ENCODE data around the gene ACKR2.
A peak's percentile ranks its signal among the peaks of the same experiment; 100 is the strongest.

The ACKR2 gene

DNA sequence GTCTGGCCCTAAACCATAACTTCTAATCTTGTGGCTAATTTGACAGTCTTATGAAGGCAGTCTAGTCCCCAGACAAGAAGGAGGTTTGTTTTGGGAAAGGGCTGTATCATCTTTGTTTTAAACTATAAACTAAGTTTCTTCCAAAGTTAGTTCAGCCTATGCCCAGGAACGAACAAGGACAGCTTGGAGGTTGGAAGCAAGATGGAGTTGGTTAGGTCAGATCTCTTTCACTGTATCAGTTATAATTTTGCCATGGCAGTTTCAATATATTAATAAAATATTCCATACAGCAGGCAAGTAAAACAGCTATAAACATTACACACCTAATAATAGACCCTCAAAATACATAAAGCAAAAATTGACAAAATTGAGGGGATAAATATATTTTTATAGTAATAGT is 83.6 kb downstream of the ACKR2 start:
- DNase-seq = no peak

DNA sequence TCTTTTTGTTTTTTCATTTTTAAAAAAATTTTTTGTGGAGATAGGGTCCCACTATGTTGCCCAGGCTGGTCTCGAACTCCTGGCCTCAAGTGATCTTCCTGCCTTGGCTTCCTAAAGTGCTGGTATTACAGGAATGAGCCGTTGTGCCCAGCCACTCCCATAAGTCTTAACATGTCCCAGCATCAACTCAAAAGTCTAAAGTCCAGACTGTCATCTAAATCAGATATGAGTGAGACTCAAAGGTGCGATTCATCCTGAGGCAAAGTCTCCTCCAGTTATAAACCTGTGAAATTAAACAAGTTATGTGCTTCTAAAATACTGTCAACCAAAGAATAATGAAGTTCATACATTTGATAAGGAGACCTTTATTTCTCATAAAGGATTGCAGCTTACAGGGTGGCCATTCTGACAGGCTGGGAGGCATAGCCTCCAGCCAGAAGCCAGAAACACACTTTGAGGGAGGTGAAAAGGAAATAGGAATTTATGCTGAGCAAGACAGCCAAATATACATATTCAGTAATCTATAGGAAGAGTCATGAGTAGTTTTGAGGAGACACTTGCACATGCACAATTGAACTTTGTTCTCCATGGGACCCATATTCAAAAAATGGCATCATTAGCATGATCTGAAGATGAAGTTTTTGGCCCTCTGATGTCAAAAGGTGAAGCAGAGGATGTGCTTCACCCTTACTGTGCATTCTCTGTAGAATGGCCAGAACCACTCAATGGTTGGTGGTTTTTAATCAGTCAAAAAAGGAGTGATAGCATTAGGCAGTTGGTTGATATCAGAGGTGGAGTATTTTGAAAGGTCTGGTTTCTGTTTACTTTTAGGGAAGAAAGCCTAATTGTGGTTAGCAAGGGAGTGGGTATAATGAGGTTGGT is 85.7 kb downstream of the ACKR2 start:
- no peak for DNase-seq

DNA sequence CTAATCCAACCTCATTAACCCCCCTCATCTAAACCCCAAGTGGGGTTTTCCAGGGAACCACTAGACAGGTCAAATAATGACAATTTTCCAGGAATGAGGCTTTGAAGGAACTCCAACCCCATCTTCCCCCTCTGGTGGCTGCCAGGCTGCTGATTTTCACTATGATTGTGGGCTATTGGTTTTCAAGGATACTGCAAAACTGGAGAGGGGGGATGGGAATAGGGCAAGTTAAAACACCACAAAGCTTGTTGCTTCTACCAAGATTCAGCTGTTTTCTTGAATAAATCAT is 86.3 kb downstream of the ACKR2 start:
- no peak for DNase-seq

DNA sequence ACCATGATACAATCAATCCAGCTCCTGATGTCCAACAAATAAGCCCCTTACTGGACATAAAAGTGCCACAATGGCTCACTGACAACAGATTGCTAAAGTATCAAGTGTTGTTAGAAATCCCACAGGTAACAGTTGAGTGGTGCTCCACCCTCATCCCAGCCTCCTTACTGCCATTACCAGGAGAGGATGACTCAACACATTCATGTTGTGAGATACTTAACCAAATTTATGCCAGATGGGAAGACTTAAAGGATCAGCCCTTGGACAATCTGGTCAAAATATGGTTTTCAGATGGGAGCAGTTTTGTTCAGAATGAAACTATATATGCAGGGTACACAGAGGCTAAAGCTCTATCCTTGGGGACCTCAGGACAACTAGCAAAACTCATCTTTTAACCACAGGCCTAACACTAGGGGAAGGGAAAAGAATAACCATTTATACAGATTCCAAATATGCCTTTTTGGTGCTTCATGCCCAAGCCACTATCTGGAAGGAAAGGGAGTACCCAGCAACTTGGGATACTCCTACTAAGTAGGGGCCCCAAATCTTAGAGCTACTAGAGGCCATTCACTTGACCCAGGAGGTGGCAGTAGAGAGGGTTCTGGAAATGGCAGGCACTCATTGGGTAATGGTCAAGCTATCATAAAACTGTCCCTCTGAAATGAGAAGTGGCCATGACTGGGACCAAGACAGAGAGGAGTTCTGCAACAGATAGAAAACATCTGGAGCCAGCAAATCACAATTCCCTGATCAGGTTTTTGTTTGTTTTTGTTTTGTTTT is 89.8 kb downstream of the ACKR2 start:
- DNase-seq = peak; percentile 19

DNA sequence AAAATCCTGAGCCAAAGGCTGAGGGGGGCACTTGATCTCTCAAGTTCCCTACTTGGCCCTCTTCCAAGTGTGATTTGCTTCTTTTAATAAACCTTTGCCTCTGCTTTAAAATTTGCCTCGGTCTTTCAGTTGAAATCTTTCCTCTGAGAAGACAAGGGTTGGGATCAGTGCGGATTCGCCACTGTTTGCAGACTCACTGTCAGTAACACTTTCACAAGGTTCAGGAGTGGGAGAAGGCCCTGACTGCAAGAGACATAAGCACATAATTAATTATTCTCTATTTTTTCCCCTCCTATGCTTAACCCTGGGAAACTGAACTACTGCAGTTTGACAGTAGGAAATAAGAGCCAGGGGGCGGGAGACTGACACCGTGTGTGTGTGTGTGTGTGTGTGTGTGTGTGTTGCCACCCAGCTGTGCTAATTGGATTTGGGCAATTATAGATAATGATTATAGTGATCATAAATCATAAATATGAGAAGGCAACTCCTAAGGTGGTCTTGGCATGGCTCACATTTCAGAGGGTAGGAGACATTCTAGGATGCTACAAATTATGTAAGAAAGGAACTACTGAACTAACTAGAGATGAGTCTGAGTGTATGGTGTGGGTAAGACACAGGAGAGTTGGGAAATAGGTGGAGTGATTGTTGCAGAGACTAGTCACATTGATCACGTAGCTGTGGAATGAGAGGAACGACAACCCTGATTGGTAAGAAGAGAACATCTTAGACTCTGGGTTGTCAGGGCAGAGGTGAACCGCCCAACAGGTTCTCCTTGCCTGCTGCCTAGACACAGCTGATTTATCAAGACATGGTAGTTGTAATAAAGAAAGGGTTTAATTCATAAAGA is 91.2 kb downstream of the ACKR2 start:
- no peak for DNase-seq

DNA sequence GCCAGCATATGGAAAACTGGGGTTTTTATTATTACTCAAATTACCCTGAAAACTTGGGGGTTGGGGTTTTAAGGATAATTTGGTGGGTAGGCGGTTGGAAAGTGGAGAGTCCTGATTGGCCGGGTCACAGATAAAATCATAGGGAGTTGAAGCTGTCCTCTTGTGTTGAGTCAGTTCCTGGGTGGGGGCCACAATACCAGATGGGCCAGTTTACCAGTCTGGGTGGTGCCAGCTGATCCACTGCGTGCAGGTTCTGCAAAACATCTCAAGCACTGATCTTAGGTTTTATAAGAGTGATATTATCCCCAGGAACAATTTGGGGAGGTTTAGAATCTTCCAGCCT is 91.8 kb downstream of the ACKR2 start:
- DNase-seq = no peak

DNA sequence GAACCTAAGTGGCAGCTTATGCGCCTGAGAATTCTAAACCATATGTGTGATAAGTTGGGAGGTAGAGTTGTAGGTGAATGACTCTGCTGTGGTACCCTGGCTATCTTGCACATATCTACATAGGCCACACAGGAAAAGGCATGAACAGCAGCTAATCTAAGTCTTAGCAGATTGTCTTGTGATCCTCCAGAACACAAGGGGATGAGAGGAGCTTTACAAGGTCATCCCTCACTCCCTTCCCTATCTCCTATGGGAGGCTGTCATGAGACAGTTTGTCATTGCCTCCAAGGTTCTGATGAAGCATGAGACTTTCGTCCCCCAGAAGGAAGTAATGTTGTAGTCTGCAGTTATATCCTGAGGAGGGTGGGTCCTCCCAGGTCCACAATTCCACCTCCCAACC is 93.0 kb downstream of the ACKR2 start:
- DNase-seq = no peak

DNA sequence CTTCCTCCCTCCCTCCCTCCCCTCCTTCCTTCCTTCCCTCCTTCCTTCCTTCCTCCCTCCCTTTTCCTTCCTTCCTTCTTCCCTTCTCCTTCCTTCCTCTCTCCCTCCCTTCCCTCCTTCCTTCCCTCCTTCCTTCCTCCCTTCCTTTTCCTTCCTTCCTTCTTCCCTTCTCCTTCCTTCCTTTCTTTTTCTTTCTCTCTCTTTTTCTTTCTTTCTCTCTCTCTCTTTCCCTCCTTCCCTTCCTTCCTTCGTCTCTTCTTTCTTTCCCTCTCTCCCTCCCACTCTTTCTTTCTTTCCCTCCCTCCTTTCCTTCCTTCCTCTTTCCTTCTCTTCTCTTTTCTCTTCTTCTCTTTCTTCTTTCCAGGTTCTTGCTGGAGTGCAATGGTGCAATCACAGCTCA is 94.8 kb downstream of the ACKR2 start:
- no peak for DNase-seq

DNA sequence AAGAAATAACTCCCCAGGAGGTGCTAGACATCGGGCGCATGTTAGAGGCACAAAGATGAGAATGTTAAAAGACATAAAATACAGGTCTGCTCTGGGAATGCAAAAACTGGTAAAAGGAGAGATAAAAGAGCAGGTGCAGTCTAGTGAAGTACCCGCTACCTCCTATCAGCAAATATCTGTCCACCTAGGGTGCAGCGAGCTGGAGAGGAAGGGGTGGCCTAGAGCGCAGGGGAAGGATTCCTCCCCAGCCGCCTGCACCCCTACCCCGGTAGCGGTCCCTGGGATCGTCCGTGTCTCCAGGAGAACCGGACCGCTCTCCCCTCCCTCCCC is 96.5 kb downstream of the ACKR2 start:
- no peak for DNase-seq

DNA sequence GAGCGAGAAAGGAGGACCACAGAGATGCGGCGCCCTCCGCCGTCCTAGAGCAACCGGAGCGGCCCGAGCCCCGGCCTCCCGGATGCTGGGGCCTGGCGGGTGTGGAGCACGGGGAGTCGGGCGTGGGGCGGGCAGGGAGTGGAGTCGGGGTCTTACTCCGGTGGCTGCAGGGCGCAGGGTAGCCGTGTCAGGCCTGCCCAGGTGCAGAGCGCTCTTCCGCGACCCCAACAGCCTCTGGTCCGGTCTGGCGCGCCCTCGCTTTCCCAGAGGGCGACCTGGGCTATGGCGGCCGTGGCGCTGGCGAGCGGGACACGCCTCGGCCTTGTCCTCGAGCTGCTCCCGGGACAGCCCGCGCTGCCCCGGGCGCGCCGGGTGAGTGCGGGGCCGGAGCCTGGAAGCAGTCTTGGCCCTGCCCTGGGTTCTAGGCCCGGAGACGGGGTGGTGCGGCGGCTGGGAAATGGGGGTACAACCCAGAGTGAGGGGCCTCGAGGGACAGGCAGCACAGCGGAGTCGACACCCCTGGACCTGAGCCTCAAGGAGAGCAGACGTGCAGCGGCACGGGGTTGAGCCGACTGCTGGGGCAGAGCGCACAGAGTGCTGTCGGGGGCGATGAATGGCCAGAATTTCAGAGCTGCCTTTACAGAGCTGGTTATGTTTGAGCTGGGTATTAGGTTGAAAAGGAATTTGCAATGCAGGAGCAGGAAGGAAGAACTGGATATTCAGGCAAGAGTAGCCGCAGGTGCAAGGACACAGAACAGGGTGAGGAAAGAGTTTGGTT is 97.0 kb downstream of the ACKR2 start, which contains the start of gene ZNF662:
Gene ZNF662 (plus strand): TSS at position 73 of the 778 bp plus-strand sequence. CDS start 1,973 bp downstream, outside the sequence.
- peak; percentile 15 for DNase-seq

DNA sequence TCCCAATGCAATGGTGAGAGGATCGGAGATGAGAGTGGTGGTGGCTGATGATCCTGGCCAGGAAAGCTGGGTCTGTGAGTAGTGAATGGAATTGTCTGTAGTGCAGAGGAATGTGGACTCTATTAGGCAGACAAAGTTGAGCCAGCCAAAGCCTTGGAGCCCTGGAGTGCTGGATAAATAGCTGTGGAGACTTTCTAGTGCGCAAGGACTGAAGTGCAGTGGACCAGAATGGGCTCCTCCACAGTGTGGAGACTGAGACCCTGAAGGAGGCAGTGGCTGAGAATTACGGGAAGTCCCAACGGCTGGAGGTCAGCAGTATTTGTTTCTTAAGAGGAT is 97.6 kb downstream of the ACKR2 start:
- DNase-seq = no peak

DNA sequence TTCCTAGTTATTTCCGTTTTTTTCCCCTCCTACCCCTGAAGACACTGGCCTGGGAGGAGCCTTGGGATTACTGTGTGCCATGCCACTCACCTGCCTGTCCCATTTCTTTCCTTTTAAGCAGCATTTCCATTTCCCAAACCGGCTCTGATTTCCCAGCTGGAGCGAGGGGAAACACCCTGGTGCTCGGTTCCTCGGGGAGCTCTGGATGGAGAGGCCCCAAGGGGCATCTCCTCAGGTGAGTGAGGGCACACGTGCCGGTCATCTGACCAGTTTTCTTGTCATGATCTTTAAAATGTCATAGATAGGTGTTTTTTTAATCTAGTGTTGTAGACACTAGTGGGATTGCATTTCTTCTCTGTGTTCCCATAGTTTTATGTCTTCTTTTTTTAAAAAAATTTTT is 99.4 kb downstream of the ACKR2 start:
- no peak for DNase-seq

DNA sequence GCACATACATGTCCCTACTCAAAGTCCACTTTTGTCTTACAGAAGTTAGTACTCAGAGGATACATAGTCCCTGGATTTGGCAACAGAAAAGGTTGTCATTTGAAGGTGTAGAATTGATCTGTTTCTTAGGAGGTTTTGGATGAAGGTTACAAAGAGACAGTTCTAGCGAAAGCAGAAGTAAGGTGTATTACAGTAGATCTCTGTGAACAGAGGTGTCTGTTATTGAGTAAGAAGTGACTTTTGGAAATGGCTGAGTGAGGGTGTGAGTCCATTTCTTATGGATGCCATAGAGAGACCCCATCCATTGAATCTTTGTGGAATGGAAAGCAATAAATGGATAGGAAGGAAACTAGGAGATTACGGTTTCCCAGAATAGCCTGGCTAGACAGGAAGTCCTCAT is 102.3 kb downstream of the ACKR2 start:
- DNase-seq = no peak

DNA sequence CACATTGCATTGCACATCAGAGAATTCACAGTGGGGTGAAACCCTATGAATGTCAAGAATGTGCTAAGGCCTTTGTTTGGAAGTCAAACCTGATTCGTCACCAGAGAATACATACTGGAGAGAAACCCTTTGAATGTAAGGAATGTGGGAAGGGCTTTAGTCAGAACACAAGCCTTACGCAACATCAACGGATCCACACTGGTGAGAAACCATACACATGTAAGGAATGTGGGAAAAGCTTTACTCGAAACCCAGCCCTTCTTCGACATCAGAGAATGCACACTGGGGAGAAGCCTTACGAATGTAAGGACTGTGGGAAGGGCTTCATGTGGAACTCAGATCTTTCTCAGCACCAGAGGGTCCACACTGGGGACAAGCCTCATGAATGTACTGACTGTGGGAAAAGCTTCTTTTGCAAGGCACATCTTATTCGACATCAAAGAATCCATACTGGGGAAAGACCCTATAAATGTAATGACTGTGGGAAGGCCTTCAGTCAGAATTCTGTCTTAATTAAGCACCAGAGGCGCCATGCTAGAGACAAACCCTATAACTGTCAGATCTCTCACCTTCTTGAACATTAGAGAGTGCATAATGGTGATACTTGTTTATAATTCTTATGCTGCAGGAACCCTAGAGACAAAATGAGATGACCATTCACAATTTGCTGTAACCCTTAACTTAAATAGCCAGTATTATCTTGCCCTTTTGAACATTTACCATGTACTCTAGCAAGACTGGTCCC is 105.7 kb downstream of the ACKR2 start:
- no peak for DNase-seq
